Rectal smooth muscle tissue (tissue), 1 donor: Measurements from ENCODE around the gene ROBO3.

Source experiments
- H3K27ac ChIP-seq: one replicate; pipeline ENCODE4 v1.7.0; 2013; ENCODE audit warnings: low read depth, low read length, inconsistent platforms
- H3K27me3 ChIP-seq: one replicate; pipeline ENCODE4 v1.7.0; 2013; ENCODE audit warnings: low read length; ENCODE audit not compliant: control insufficient read depth, insufficient read depth
- H3K36me3 ChIP-seq: one replicate; pipeline ENCODE4 v1.7.0; 2013; ENCODE audit warnings: low read length; ENCODE audit not compliant: control insufficient read depth, insufficient read depth
- H3K4me1 ChIP-seq: one replicate; pipeline ENCODE4 v1.7.0; 2013; ENCODE audit warnings: low read length; ENCODE audit not compliant: control insufficient read depth, insufficient read depth
- H3K4me3 ChIP-seq: one replicate; pipeline ENCODE4 v1.7.0; 2013; ENCODE audit warnings: low read length
- H3K9ac ChIP-seq: one replicate; pipeline ENCODE4 v1.7.0; 2013; ENCODE audit warnings: low read length

ROBO3 gene

GRCh38 chr11:124865181-124865901 is at the start of gene ROBO3:
Gene ROBO3, plus strand, starts transcription at chr11:124865432. Its CDS starts 146 bp downstream, at chr11:124865578.
- H3K4me3 ChIP-seq = no peak within 1 kb of the TSS
- H3K27ac ChIP-seq = no peak within 1 kb of the TSS
- peaks cover 61% of the 10 kb centered on the region for H3K27me3 ChIP-seq
- H3K36me3 ChIP-seq = no peaks in the 10 kb centered on the region
- no peak within 1 kb of the TSS for H3K9ac ChIP-seq
- peaks cover 7% of the 10 kb centered on the region for H3K4me1 ChIP-seq

GRCh38 chr11:124817036-124817435 is 48.2 kb upstream of the ROBO3 start:
- Histone ChIP-seq H3K4me3 (no peak overlapping the region), H3K27ac (no peak overlapping the region), H3K36me3 (no peaks in the 10 kb centered on the region), H3K4me1 (no peaks in the 10 kb centered on the region), H3K9ac (no peak overlapping the region), H3K27me3 (no peaks in the 10 kb centered on the region)

DNA sequence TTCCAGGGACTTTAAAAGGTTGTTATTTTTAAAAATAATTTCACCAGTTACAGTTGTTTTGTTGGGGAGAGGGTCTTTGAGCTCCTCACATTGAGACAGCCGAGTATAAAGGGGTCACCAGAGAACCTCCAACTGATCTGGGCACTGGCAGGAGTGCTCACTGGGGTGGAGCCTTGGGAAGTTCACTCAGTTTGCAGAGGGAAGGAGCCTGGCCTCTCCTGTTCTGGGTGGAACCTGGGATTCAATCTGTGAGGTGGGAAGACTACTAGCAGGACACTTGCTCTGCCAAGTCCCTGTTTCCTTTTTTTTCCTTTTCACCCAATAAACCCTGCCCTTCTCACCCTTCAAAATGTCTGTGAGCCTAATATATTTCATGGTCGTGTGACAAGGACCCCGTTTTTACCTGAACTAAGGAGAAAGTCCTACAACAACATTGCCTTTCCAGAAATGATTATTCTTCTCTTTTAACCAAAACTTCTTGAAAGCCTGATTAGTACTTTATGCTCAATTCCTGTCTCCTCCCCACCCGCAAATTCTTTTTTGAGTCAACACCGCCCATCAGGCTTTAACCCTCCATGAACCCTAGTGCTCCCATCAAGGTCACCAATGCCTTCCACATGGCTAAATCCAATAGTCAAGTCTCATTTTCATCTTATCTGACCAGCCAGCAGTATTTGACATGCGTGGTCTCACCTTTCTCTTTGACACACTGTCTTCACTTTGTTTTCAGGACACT is 43.1 kb upstream of the ROBO3 start:
- Histone ChIP-seq H3K36me3 (no peaks in the 10 kb centered on the region), H3K27ac (no peak overlapping the region), H3K4me1 (no peaks in the 10 kb centered on the region), H3K4me3 (no peak overlapping the region), H3K27me3 (peaks cover 2% of the 10 kb centered on the region), H3K9ac (no peak overlapping the region)

DNA sequence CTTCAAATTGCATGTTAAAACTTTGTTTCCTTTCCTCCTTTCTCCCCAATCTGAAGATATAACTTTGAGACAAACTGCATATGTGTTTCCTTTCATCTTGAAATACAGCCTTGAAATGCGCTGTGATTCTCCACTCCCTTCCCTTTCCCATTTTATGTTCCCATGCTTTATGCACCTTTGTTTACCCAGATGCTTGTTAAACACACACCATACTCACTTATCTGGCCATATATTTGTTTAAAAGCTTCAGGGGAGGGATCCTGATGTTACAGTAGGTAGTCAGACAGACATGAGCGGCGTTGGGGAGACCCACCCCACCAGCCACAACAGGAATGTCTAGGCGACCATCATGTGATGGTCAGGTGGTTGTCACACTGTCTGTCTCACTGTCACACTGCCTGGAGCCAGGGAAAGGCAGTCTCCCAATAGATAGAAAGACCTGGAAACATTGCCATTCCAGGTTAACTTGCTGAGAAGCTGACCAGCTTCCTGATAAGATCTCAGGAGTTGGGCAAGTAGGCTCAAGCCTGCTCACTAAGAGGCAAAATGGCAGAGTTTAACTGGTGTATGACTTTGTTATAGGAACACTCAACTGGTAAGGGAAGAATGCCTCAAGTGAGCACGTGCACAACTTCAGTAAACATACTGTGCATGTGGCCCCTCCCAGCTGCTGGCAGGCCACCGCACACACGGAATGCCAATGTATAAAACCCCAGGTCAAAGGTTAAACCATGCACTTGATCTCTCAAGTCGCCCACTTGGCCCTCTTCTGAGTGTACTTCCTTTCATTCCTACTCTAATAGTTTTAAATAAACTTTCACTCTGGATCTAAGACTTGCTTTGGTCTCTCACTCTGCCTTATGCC is 41.5 kb upstream of the ROBO3 start:
- H3K4me3 ChIP-seq = no peak overlapping the region
- H3K4me1 ChIP-seq = no peaks in the 10 kb centered on the region
- peaks cover 2% of the 10 kb centered on the region for H3K27me3 ChIP-seq
- H3K9ac ChIP-seq = no peak overlapping the region
- no peaks in the 10 kb centered on the region for H3K36me3 ChIP-seq
- H3K27ac ChIP-seq = no peak overlapping the region

- no peak overlapping the region for H3K4me3 ChIP-seq
- no peak overlapping the region for H3K27ac ChIP-seq
- no peaks in the 10 kb centered on the region for H3K4me1 ChIP-seq
- H3K9ac ChIP-seq = no peak overlapping the region
- no peaks in the 10 kb centered on the region for H3K36me3 ChIP-seq
- peaks cover 2% of the 10 kb centered on the region for H3K27me3 ChIP-seq
These were observed 39.4 kb upstream of the ROBO3 start for GRCh38 chr11:124825876-124826275.

DNA sequence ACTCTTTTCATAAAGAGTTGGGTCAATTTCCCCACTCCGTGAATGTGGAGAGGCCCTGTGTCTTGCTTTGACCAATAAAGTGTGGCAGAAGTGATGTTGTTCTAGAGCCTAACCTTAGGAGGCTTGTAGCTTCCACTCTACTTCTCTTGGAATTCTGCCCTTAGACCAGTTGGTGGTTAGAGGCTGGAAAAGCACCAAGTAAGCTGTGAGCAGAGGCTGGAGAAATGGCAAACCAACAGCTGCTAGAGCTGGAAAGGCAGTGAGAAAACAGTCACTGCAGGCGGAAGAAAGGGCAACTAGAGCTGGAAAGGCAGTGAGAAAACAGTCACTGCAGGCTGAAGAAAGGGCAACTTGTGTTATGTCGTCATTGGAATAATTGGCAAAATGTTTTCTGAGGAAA is 35.2 kb upstream of the ROBO3 start:
- Histone ChIP-seq H3K9ac (no peak overlapping the region), H3K4me3 (no peak overlapping the region), H3K4me1 (no peaks in the 10 kb centered on the region), H3K27me3 (no peaks in the 10 kb centered on the region), H3K27ac (no peak overlapping the region), H3K36me3 (no peaks in the 10 kb centered on the region)

- Histone ChIP-seq H3K4me1 (no peaks in the 10 kb centered on the region), H3K9ac (no peak overlapping the region), H3K4me3 (no peak overlapping the region), H3K27ac (no peak overlapping the region), H3K27me3 (no peaks in the 10 kb centered on the region), H3K36me3 (no peaks in the 10 kb centered on the region)
These were observed 34.5 kb upstream of the ROBO3 start for GRCh38 chr11:124830749-124831148.

- no peak overlapping the region for H3K9ac ChIP-seq
- no peaks in the 10 kb centered on the region for H3K36me3 ChIP-seq
These were observed 33.3 kb upstream of the ROBO3 start for GRCh38 chr11:124831897-124832296.

DNA sequence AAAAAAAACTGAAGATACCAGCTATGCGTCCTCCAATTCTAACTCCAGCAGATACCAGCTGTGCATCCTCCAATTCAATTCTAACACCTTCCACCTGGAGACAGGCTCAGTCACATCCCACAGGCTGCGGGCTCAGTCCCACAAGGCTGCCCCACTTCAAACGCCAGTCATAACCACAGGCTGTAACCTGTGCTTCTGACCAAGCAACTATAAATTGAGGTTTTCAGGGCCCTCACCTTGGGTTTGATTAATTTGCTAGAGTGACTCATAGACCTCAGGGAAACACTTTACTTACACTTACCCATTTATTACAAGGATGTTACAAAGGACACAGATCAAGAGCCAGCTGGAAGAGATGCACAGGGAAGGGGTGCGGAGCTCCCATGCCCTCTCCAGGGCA is 32.7 kb upstream of the ROBO3 start:
- Histone ChIP-seq H3K4me1 (peaks cover 3% of the 10 kb centered on the region), H3K27me3 (peaks cover 2% of the 10 kb centered on the region), H3K27ac (no peak overlapping the region), H3K36me3 (no peaks in the 10 kb centered on the region), H3K9ac (no peak overlapping the region), H3K4me3 (no peak overlapping the region)

More at GRCh38 chr11:124831897-124832296, 33.3 kb upstream of the ROBO3 start:
- Histone ChIP-seq H3K27ac (no peak overlapping the region), H3K27me3 (no peaks in the 10 kb centered on the region), H3K4me3 (no peak overlapping the region), H3K4me1 (peaks cover 3% of the 10 kb centered on the region)

- no peak overlapping the region for H3K9ac ChIP-seq
- H3K36me3 ChIP-seq = no peaks in the 10 kb centered on the region
- H3K4me3 ChIP-seq = no peak overlapping the region
- H3K27me3 ChIP-seq = peaks cover 19% of the 10 kb centered on the region
- H3K27ac ChIP-seq = no peak overlapping the region
- H3K4me1 ChIP-seq = peaks cover 3% of the 10 kb centered on the region
These were observed 30.6 kb upstream of the ROBO3 start for GRCh38 chr11:124834526-124835180.

DNA sequence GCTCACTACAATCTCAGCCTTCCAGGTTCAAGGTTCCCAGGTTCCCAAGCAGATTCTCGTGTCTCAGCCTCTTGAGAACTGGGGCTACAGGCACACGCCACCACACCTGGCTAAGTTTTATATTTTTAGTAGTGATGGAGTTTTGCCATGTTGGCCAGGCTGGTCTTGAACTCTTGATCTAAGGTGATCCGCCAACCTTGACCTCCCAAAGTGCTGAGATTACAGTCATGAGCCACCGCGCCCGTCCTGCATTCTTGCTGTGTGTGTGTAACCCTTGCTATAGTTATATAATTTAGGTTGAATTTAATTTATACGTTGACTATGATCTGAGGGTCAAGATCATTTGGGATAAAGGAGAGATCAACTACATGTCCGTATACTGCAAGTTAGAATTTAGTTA is 29.3 kb upstream of the ROBO3 start:
- H3K9ac ChIP-seq = no peak overlapping the region
- peaks cover 3% of the 10 kb centered on the region for H3K4me1 ChIP-seq
- H3K4me3 ChIP-seq = no peak overlapping the region
- peaks cover 27% of the 10 kb centered on the region for H3K27me3 ChIP-seq
- H3K27ac ChIP-seq = peak overlapping the region; percentile 22
- H3K36me3 ChIP-seq = no peaks in the 10 kb centered on the region

DNA sequence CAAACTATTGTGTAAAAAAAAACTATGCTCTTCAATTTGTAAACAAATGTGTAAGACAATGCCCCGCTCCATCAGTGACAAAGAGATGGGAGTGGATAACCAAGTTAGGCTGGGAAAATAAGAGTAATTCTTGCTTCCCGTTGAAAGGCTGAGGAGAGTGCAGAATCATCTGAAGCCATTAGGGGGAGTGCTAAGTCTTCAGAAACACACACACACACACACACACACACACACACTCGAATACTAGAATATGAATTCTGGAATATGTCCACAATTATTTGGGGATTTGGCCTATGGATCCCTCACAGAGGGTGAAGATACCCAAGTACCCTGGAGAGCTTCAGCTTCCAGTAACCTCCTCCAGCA is 27.8 kb upstream of the ROBO3 start:
- peaks cover 37% of the 10 kb centered on the region for H3K27me3 ChIP-seq
- no peaks in the 10 kb centered on the region for H3K36me3 ChIP-seq

More for the DNA sequence above, 27.8 kb upstream of the ROBO3 start:
- H3K4me1 ChIP-seq = peaks cover 3% of the 10 kb centered on the region
- no peak overlapping the region for H3K9ac ChIP-seq
- no peak overlapping the region for H3K4me3 ChIP-seq
- H3K27ac ChIP-seq = no peak overlapping the region
